22Rv1 (cell line): ENCODE data around the gene COPS7A.

Source experiments
- ZFX ChIP-seq: fragments of 450-650 bp; IDR thresholded peaks from 2 replicates; pipeline ENCODE4 v1.6.1; 2017; ENCODE audit warnings: antibody characterized with exemption, borderline replicate concordance
- TF ChIP-seq, protein P1 (sequence below): fragments of 450-650 bp; IDR thresholded peaks from 2 replicates; pipeline ENCODE4 v1.5.1; 2017; ENCODE audit warnings: mild to moderate bottlenecking

DNA sequence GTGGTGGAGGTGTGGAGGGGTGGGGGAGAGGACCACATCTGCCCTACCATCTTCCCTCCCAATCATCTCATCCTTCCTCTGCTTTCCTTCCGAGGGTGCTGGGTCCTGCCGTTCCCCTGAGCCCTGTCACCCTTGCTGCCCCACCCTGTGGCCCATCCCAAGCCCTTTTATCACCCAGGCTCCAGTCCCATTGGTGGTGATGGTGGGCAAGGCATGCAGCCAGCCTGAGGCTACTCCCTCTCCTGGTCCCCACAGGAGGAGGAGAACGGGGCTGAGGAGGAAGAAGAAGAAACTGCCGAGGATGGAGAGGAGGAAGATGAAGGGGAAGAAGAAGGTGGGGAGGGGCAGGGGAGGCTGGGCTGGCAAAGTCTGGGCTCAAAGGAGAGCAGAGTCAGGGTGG lies 45.8 kb downstream of the COPS7A start:
- TF ChIP-seq, protein P1, sequence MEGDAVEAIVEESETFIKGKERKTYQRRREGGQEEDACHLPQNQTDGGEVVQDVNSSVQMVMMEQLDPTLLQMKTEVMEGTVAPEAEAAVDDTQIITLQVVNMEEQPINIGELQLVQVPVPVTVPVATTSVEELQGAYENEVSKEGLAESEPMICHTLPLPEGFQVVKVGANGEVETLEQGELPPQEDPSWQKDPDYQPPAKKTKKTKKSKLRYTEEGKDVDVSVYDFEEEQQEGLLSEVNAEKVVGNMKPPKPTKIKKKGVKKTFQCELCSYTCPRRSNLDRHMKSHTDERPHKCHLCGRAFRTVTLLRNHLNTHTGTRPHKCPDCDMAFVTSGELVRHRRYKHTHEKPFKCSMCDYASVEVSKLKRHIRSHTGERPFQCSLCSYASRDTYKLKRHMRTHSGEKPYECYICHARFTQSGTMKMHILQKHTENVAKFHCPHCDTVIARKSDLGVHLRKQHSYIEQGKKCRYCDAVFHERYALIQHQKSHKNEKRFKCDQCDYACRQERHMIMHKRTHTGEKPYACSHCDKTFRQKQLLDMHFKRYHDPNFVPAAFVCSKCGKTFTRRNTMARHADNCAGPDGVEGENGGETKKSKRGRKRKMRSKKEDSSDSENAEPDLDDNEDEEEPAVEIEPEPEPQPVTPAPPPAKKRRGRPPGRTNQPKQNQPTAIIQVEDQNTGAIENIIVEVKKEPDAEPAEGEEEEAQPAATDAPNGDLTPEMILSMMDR, result no peak
- TF ChIP-seq ZFX, result no peak
